Endothelial cell of umbilical vein (primary cell): ENCODE data around the gene PLCG2. TPM values are rescaled to one million over a fixed set of nuclear protein-coding genes. Genes with fewer than 3 reads are reported as not detected.

Source experiments
- BruUV-seq: library from RNA; stranded (reverse); fragments of 400-500 nt; replicated peaks from 2 replicates; lab custom pipeline; 2021; lab: Mats Ljungman, UMichigan
- CTCF ChIA-PET: fragments of 300-600, 350-600 bp; sonication (Branson Sonifier 250); formaldehyde crosslinking; loops from one replicate; lab custom pipeline; 2021; ENCODE audit warnings: antibody characterized with exemption, inconsistent platforms; lab: Charles Lee
- POLR2A ChIA-PET: fragments of 300-600, 350-600 bp; sonication (Branson Sonifier 250); formaldehyde crosslinking; loops from one replicate; lab custom pipeline; 2021; ENCODE audit warnings: antibody characterized with exemption, inconsistent platforms; lab: Charles Lee
- DNase-seq: peaks from one replicate; pipeline ENCODE4 v3.0.0-alpha.2; 2011; ENCODE audit warnings: low read depth, low spot score
- FAIRE-seq: peaks from 2 replicates; lab custom pipeline; 2011; peaks lifted over from hg19 to GRCh38; lab: Jason Lieb, UNC
- H2AFZ ChIP-seq: 2 replicates; pipeline ENCODE4 v1.6.0; 2012; ENCODE audit warnings: low read depth, low read length, control low read depth, inconsistent platforms
- H3K27ac ChIP-seq: 2 replicates; pipeline ENCODE4 v1.5.1; 2011; ENCODE audit warnings: low read depth, mild to moderate bottlenecking, control low read depth, low read length, moderate library complexity; ENCODE audit not compliant: insufficient read depth
- H3K27me3 ChIP-seq, 2 experiments: 2 replicates each; pipeline versions ENCODE4 v1.6.0 to v1.6.1; 2011; ENCODE audit warnings: low read length in 2 of 2, mixed read lengths in 1 of 2; ENCODE audit not compliant: control insufficient read depth in 2 of 2, insufficient read depth in 2 of 2
- H3K36me3 ChIP-seq, 2 experiments: 2 replicates in 1 of 2; 3 replicates in 1 of 2; pipeline ENCODE4 v1.5.1; 2011; ENCODE audit warnings: low read length in 2 of 2, mild to moderate bottlenecking in 1 of 2, moderate library complexity in 1 of 2; ENCODE audit not compliant: control insufficient read depth in 2 of 2, insufficient read depth in 2 of 2; ENCODE audit errors: extremely low read depth in 1 of 2
- H3K4me1 ChIP-seq: 3 replicates; pipeline ENCODE4 v1.5.1; 2011; ENCODE audit warnings: mild to moderate bottlenecking, low read length; ENCODE audit not compliant: control insufficient read depth, insufficient read depth; ENCODE audit errors: extremely low read depth
- H3K4me2 ChIP-seq: 2 replicates; pipeline ENCODE4 v1.6.1; 2011; ENCODE audit warnings: low read length, control low read depth, mixed read lengths; ENCODE audit not compliant: insufficient read depth
- H3K4me3 ChIP-seq, 3 experiments: fragments of 200-600 bp in 1 of 3; sonication (generic), shearing (Covaris generic) in 1 of 3; replicated peaks in 1 of 3; 2 replicates each; pipeline ENCODE4 v1.5.1; 2011 to 2016; ENCODE audit warnings: control low read depth in 3 of 3, low read length in 3 of 3, mild to moderate bottlenecking in 2 of 3, inconsistent platforms in 1 of 3, low read depth in 1 of 3, moderate library complexity in 1 of 3; ENCODE audit not compliant: insufficient read depth in 1 of 3
- H3K79me2 ChIP-seq: 2 replicates; pipeline ENCODE4 v1.6.0; 2012; ENCODE audit warnings: low read length, inconsistent platforms; ENCODE audit not compliant: control insufficient read depth, insufficient read depth
- H3K9ac ChIP-seq: replicated peaks from 2 replicates; pipeline ENCODE3; 2011; ENCODE audit warnings: low read length, control low read depth; ENCODE audit not compliant: insufficient read depth; ENCODE audit errors: extremely low read depth
- H3K9me1 ChIP-seq: replicated peaks from 3 replicates; pipeline ENCODE4 v1.6.0; 2011; ENCODE audit warnings: mild to moderate bottlenecking, low read length; ENCODE audit not compliant: control insufficient read depth, insufficient read depth; ENCODE audit errors: extremely low read depth
- H3K9me3 ChIP-seq: replicated peaks from 2 replicates; pipeline ENCODE4 v1.5.1; 2012; ENCODE audit warnings: low read length, inconsistent platforms; ENCODE audit not compliant: control insufficient read depth, insufficient read depth
- H4K20me1 ChIP-seq: replicated peaks from 2 replicates; pipeline ENCODE3; 2011; ENCODE audit warnings: mild to moderate bottlenecking, low read length; ENCODE audit not compliant: control insufficient read depth, insufficient read depth; ENCODE audit errors: extremely low read depth
- CTCF ChIP-seq, 2 donors: IDR thresholded peaks; 1 replicate in 1 of 2; 2 replicates in 1 of 2; pipeline ENCODE4 v1.5.1; 2011; ENCODE audit warnings: low read length in 2 of 2, mild to moderate bottlenecking in 2 of 2, moderate library complexity in 2 of 2, control low read depth in 1 of 2, inconsistent platforms in 1 of 2, low read depth in 1 of 2; ENCODE audit not compliant: insufficient read depth in 1 of 2; ENCODE audit errors: extremely low read depth in 1 of 2
- EZH2 ChIP-seq: IDR thresholded peaks from 2 replicates; pipeline ENCODE4 v1.6.1; 2012; ENCODE audit warnings: borderline replicate concordance, low read depth, mild to moderate bottlenecking, moderate library complexity, low read length, inconsistent platforms; ENCODE audit not compliant: severe bottlenecking
- FOS ChIP-seq: IDR thresholded peaks from 2 replicates; pipeline ENCODE4 v1.6.1; 2011; ENCODE audit warnings: mild to moderate bottlenecking, low read length, moderate library complexity, borderline replicate concordance; ENCODE audit not compliant: insufficient read depth
- GATA2 ChIP-seq: IDR thresholded peaks from 2 replicates; pipeline ENCODE4 v1.7.0; 2011; ENCODE audit warnings: low read depth, mild to moderate bottlenecking, moderate library complexity, mixed read lengths, low read length; ENCODE audit not compliant: insufficient read length, insufficient read depth
- JUN ChIP-seq: IDR thresholded peaks from 2 replicates; pipeline ENCODE4 v1.6.1; 2011; ENCODE audit warnings: borderline replicate concordance, low read depth; ENCODE audit not compliant: insufficient read length, insufficient read depth
- MAX ChIP-seq: IDR thresholded peaks from 2 replicates; pipeline ENCODE4 v1.6.1; 2011; ENCODE audit not compliant: insufficient read depth, insufficient read length
- MYC ChIP-seq: IDR thresholded peaks from one replicate; pipeline ENCODE4 v1.6.1; 2011; ENCODE audit warnings: mild to moderate bottlenecking, low read depth, low read length
- POLR2A ChIP-seq: IDR thresholded peaks from 2 replicates; pipeline ENCODE4 v1.6.1; 2012; ENCODE audit warnings: low read depth, mild to moderate bottlenecking, control low read depth, low read length
- POLR2AphosphoS5 ChIP-seq: IDR thresholded peaks from 2 replicates; pipeline ENCODE4 v1.6.1; 2012; ENCODE audit warnings: low read depth, mild to moderate bottlenecking, control low read depth, low read length, moderate library complexity; ENCODE audit not compliant: insufficient read depth
- dilution Hi-C: fragments of 300-500 bp; cut with MboI; formaldehyde crosslinking; loops from one replicate; pipeline ENCODE4 v1.15.0; 2019; ENCODE audit warnings: low sequenced_read_pairs; ENCODE audit not compliant: extremely low pct_ligation_motif_present
- intact Hi-C: fragments of 100-400 bp; cut with micrococcal nuclease; formaldehyde crosslinking; loops from one replicate; pipeline ENCODE4 v1.10.0; 2022
- polyA plus RNA-seq, 4 experiments: library from polyadenylated mRNA; depleted of rRNA in 3 of 4; stranded (reverse) in 3 of 4; unstranded in 1 of 4; fragments of >200 nt; gene quantifications; 2 replicates each; pipeline versions ENCODE4 v1.2.1 to v1.2.3, GENCODE V29; 2011 to 2012; ENCODE audit warnings: missing spikeins in 1 of 4
- total RNA-seq: library from RNA; stranded (reverse); gene quantifications from 2 replicates; pipeline ENCODE4 v1.2.3, GENCODE V29; 2021

PLCG2 gene
- total and polyA plus RNA-seq, 2 donors (not counting 3 experiments of a cell fraction or from before 2014, with no cell fraction given): 10.8 to 13.6 TPM

- no peaks in the 10 kb centered on the region for H3K4me1 ChIP-seq
- DNase-seq (no peak), FAIRE-seq (no peak)
- ChIA-PET CTCF (interaction anchor here (1.4 kb wide), 1 partner anchor 11 kb away, joined by 3 read pairs; no protein-coding TSS in a partner anchor), POLR2A (no interaction called here)
- H3K9me3 ChIP-seq: no peaks in the 10 kb centered on the region
- H3K79me2 ChIP-seq: no peaks in the 10 kb centered on the region
- TF ChIP-seq POLR2A (no peak), POLR2AphosphoS5 (no peak), EZH2 (no peak), CTCF (IDR thresholded peaks at IDR 0.05; ENCODE audit: extremely low read depth in 1 of 2, insufficient read depth in 1 of 2, low read depth in 1 of 2, low read length in 2 of 2) (no peak), MAX (no peak), GATA2 (no peak), JUN (no peak), MYC (no peak), FOS (no peak)
- dilution Hi-C loops (no loop called here), intact Hi-C loops (loop anchor here (5.0 kb wide), 1 partner anchor 57 kb away; no protein-coding TSS in a partner anchor)
- no peaks in the 10 kb centered on the region for H4K20me1 ChIP-seq
- H3K4me3 ChIP-seq: no peak overlapping the region
- H3K27ac ChIP-seq: no peak overlapping the region
- H3K4me2 ChIP-seq: no peak overlapping the region
- H2AFZ ChIP-seq: no peak overlapping the region
- H3K27me3 ChIP-seq: no peaks in the 10 kb centered on the region
- H3K9ac ChIP-seq: no peak overlapping the region
- H3K36me3 ChIP-seq: no peaks in the 10 kb centered on the region
- no TSS peak for BruUV-seq
- H3K9me1 ChIP-seq: no peaks in the 10 kb centered on the region
Measured at GRCh38 chr16:81815429-81815766, 36.3 kb downstream of the PLCG2 start.
